PFSK-1 (cell line): ENCODE results near the gene TMC7.

ENCODE experiments used
- POLR2AphosphoS5 ChIP-seq: IDR thresholded peaks from 2 replicates; pipeline ENCODE4 v1.6.1; 2012; ENCODE audit warnings: low read depth, mild to moderate bottlenecking, control low read depth, low read length, moderate library complexity
- TAF1 ChIP-seq: IDR thresholded peaks from 2 replicates; pipeline ENCODE4 v1.6.1; 2012; ENCODE audit warnings: low read length, control low read depth, borderline replicate concordance; ENCODE audit not compliant: insufficient read depth

GRCh38 chr16:19046062-19046461, 62.3 kb downstream of the TMC7 start:
- TF ChIP-seq TAF1 (no peak), POLR2AphosphoS5 (no peak)
